Hepatocyte (in vitro differentiated cells): ENCODE measurements around the gene RCAN2.

Source experiments
- CTCF ChIP-seq: fragments of 200-600 bp; sonication (generic); IDR thresholded peaks from 2 replicates; pipeline ENCODE4 v1.5.1; 2016; ENCODE audit warnings: antibody characterized with exemption, mild to moderate bottlenecking; ENCODE audit not compliant: poor library complexity
- EZH2phosphoT487 ChIP-seq: fragments of 200-600 bp; sonication (generic); IDR thresholded peaks from one replicate; pipeline ENCODE4 v1.6.1; 2018; ENCODE audit warnings: antibody characterized with exemption, mild to moderate bottlenecking, low read depth, moderate library complexity; ENCODE audit not compliant: unreplicated experiment, severe bottlenecking

DNA sequence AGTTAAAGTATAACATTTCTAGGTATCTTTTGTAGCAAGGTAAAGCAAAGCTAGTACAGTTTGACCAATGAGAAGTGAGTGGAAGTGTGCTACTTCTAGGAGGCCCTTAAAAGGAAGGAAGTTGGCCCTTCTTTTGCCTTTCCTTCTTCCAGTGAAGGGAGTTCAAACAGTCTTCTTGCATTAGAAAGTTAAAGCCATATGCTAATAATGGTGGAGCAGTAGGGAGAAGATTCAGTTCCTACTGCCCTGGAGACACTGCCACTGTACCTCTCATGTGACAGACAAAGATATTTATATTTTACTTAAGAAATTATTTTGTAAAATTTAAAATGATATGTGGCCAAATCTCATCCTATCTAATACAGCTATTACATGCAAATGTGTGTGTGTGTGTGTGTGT, 26.0 kb upstream of the RCAN2 start:
- no peak for TF ChIP-seq CTCF
- no peak for TF ChIP-seq EZH2phosphoT487
